Panc1 (cell line): ENCODE measurements around the gene MAP2. TPM values are rescaled to one million over a fixed set of nuclear protein-coding genes. Genes with fewer than 3 reads are reported as not detected.

Experiments
- ATAC-seq: fragments of 200-7000 bp; cut with Tn5 transposase; 2 replicates; pipeline ENCODE4 v1.9.1; 2020; ENCODE audit warnings: mild to moderate bottlenecking, moderate library complexity
- BruUV-seq: library from RNA; stranded (reverse); fragments of 400-500 nt; replicated peaks from 2 replicates; lab custom pipeline; 2021; lab: Mats Ljungman, UMichigan
- CTCF ChIA-PET: fragments of 300-600 bp; sonication (Branson Sonifier 250); formaldehyde crosslinking; loops from one replicate; lab custom pipeline; 2022; ENCODE audit warnings: antibody characterized with exemption; lab: Charles Lee
- POLR2A ChIA-PET: fragments of 300-600 bp; sonication (Branson Sonifier 250); formaldehyde crosslinking; loops from one replicate; lab custom pipeline; 2022; ENCODE audit warnings: antibody characterized with exemption; lab: Charles Lee
- DNase-seq: peaks from one replicate; pipeline ENCODE4 v3.0.0-alpha.2; 2010; ENCODE audit warnings: low read depth, low spot score
- H3K27ac ChIP-seq: 2 replicates; pipeline ENCODE4 v1.5.1; 2011; ENCODE audit warnings: mild to moderate bottlenecking, low read length, inconsistent platforms
- H3K27me3 ChIP-seq: fragments of 200-500 bp; sonication (Bioruptor generic); 2 replicates; pipeline ENCODE4 v1.6.0; 2014; ENCODE audit warnings: low read length, inconsistent platforms; ENCODE audit not compliant: control insufficient read depth, insufficient read depth
- H3K36me3 ChIP-seq: fragments of 200-500 bp; sonication (Bioruptor generic); 2 replicates; pipeline ENCODE4 v1.5.1; 2014; ENCODE audit warnings: inconsistent platforms, mild to moderate bottlenecking, low read length, moderate library complexity; ENCODE audit not compliant: control insufficient read depth, insufficient read depth
- H3K4me1 ChIP-seq: 2 replicates; pipeline ENCODE4 v1.5.1; 2011; ENCODE audit warnings: inconsistent platforms, mild to moderate bottlenecking, low read length, moderate library complexity; ENCODE audit not compliant: control insufficient read depth, insufficient read depth
- H3K4me3 ChIP-seq, 2 experiments: 2 replicates each; pipeline ENCODE4 v1.5.1; 2011 to 2012; ENCODE audit warnings: low read depth in 2 of 2, low read length in 2 of 2, mild to moderate bottlenecking in 2 of 2, inconsistent platforms in 1 of 2, moderate library complexity in 1 of 2
- H3K9me3 ChIP-seq: fragments of 200-500 bp; sonication (Bioruptor generic); 2 replicates; pipeline ENCODE4 v1.5.1; 2014; ENCODE audit warnings: low read depth, mild to moderate bottlenecking, inconsistent platforms, low read length, moderate library complexity; ENCODE audit not compliant: control insufficient read depth, insufficient read depth
- POLR2AphosphoS5 ChIP-seq: IDR thresholded peaks from 2 replicates; pipeline ENCODE4 v1.6.1; 2012; ENCODE audit warnings: mild to moderate bottlenecking, low read depth, low read length, moderate library complexity
- SIN3A ChIP-seq: IDR thresholded peaks from 2 replicates; pipeline ENCODE4 v1.6.1; 2012; ENCODE audit warnings: low read depth, mild to moderate bottlenecking, low read length, moderate library complexity, borderline replicate concordance; ENCODE audit not compliant: insufficient read depth
- TCF7L2 ChIP-seq: IDR thresholded peaks from 2 replicates; pipeline ENCODE4 v1.6.1; 2011; ENCODE audit warnings: mild to moderate bottlenecking, low read depth, low read length, inconsistent platforms
- in situ Hi-C: cut with HindIII; loops from 2 replicates; pipeline ENCODE4 v1.10.0; 2016; ENCODE audit warnings: low sequenced_read_pairs, low pct_unique_long_range_greater_than_20kb
- intact Hi-C: fragments of 100-400 bp; cut with micrococcal nuclease; formaldehyde crosslinking; loops from one replicate; pipeline ENCODE4 v1.10.0; 2022; ENCODE audit not compliant: unreplicated experiment
- total RNA-seq: library from RNA; stranded (reverse); gene quantifications from one replicate; pipeline ENCODE4 v1.2.1, GENCODE V29; 2021; ENCODE audit not compliant: unreplicated experiment
- TF ChIP-seq, protein P1 (sequence below): fragments of 450-650 bp; IDR thresholded peaks from 2 replicates; pipeline ENCODE4 v1.5.1; 2017; ENCODE audit warnings: mild to moderate bottlenecking
- TF ChIP-seq, protein P2 (sequence below), 2 experiments: IDR thresholded peaks; 2 replicates each; pipeline ENCODE4 v1.6.1; 2011 to 2012; ENCODE audit warnings: low read depth in 2 of 2, control low read depth in 1 of 2, low read length in 1 of 2, mild to moderate bottlenecking in 1 of 2, moderate library complexity in 1 of 2; ENCODE audit not compliant: insufficient read depth in 1 of 2

Gene MAP2
- total RNA-seq, 1 experiment from 2014 or later, result 44.9 TPM

DNA sequence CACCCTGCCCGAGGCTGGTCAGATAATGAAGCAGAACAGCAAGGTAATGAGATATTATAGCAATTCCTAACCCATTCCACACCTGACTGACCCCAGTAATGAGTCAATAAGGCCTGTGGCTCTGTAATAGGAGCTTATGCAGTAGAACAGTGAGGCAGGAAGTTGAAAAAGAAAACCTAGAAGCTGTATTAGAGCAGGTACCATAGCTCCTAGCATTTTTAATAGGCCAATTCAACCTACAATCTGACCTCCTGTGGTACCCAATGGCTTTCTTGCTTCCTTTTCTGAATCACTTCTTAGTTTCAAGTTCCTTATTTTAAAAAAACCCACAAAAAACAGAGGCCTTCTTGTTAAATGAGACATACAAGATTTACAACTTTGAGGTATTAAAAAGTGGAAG lies 43.6 kb upstream of the MAP2 start:
- ChIA-PET POLR2A (no interaction called here), CTCF (no interaction called here)
- no peak overlapping the region for H3K4me3 ChIP-seq
- peaks cover 37% of the 10 kb centered on the region; the same call in 1 of the 2 replicates for H3K9me3 ChIP-seq
- in situ Hi-C loops, result no loop called here
- no peaks in the 10 kb centered on the region for H3K27me3 ChIP-seq
- no TSS peak for BruUV-seq
- ATAC-seq (no peak), DNase-seq (no peak)
- TF ChIP-seq SIN3A, result no peak
- TF ChIP-seq, protein P1, sequence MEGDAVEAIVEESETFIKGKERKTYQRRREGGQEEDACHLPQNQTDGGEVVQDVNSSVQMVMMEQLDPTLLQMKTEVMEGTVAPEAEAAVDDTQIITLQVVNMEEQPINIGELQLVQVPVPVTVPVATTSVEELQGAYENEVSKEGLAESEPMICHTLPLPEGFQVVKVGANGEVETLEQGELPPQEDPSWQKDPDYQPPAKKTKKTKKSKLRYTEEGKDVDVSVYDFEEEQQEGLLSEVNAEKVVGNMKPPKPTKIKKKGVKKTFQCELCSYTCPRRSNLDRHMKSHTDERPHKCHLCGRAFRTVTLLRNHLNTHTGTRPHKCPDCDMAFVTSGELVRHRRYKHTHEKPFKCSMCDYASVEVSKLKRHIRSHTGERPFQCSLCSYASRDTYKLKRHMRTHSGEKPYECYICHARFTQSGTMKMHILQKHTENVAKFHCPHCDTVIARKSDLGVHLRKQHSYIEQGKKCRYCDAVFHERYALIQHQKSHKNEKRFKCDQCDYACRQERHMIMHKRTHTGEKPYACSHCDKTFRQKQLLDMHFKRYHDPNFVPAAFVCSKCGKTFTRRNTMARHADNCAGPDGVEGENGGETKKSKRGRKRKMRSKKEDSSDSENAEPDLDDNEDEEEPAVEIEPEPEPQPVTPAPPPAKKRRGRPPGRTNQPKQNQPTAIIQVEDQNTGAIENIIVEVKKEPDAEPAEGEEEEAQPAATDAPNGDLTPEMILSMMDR, result no peak
- no peaks in the 10 kb centered on the region for H3K36me3 ChIP-seq
- no peaks in the 10 kb centered on the region; the same call in 1 of the 2 replicates for H3K4me1 ChIP-seq
- H3K27ac ChIP-seq, result peak overlapping the region; percentile 21; the same call in 1 of the 2 replicates
- intact Hi-C loops, result no loop called here

DNA sequence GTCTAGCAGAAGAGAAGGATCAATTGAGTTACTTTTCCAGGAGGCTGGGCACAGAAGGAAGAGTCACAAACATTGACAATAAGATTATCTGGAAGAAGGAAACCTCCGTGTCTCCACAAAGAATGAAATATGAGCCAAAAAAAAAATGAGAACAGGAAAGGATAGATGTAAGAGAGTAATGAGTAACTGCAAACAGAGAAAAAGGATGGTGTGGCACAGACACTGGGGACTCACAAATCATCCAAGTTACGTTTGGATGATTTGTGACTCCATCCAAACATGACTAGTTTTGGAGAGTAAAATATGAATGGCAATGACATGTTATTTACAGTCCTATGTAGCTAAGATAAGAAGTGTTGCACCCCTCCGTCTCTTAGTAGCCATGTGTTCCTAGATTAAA lies 42.8 kb upstream of the MAP2 start:
- H3K9me3 ChIP-seq, result peaks cover 29% of the 10 kb centered on the region; the same call in 1 of the 2 replicates
- H3K27me3 ChIP-seq, result no peaks in the 10 kb centered on the region
- BruUV-seq, result no TSS peak
- H3K27ac ChIP-seq, result no peak overlapping the region
- POLR2A ChIA-PET, result no interaction called here
- intact Hi-C loops (no loop called here), in situ Hi-C loops (no loop called here)
- ATAC-seq, result no peak
- no peaks in the 10 kb centered on the region for H3K36me3 ChIP-seq
- no peak for DNase-seq
- no peak overlapping the region for H3K4me3 ChIP-seq
- CTCF ChIA-PET, result no interaction called here
- no peaks in the 10 kb centered on the region; the same call in 1 of the 2 replicates for H3K4me1 ChIP-seq
- TF ChIP-seq TCF7L2 (no peak), SIN3A (no peak), POLR2AphosphoS5 (no peak)
- TF ChIP-seq, protein P2, sequence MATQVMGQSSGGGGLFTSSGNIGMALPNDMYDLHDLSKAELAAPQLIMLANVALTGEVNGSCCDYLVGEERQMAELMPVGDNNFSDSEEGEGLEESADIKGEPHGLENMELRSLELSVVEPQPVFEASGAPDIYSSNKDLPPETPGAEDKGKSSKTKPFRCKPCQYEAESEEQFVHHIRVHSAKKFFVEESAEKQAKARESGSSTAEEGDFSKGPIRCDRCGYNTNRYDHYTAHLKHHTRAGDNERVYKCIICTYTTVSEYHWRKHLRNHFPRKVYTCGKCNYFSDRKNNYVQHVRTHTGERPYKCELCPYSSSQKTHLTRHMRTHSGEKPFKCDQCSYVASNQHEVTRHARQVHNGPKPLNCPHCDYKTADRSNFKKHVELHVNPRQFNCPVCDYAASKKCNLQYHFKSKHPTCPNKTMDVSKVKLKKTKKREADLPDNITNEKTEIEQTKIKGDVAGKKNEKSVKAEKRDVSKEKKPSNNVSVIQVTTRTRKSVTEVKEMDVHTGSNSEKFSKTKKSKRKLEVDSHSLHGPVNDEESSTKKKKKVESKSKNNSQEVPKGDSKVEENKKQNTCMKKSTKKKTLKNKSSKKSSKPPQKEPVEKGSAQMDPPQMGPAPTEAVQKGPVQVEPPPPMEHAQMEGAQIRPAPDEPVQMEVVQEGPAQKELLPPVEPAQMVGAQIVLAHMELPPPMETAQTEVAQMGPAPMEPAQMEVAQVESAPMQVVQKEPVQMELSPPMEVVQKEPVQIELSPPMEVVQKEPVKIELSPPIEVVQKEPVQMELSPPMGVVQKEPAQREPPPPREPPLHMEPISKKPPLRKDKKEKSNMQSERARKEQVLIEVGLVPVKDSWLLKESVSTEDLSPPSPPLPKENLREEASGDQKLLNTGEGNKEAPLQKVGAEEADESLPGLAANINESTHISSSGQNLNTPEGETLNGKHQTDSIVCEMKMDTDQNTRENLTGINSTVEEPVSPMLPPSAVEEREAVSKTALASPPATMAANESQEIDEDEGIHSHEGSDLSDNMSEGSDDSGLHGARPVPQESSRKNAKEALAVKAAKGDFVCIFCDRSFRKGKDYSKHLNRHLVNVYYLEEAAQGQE (IDR thresholded peaks at IDR 0.05; ENCODE audit: insufficient read depth in 1 of 2, low read depth in 2 of 2, low read length in 1 of 2), result no peak
- TF ChIP-seq, protein P1, result no peak
